ENCODE results near the gene STEAP4.

GRCh38 chr7:88339195-88339922 lies 32.7 kb upstream of the STEAP4 start:
- TF ChIP-seq CTCF (IDR thresholded peaks at IDR 0.05), result no peak
- TF ChIP-seq POLR2A (IDR thresholded peaks at IDR 0.05), result no peak
- TF ChIP-seq POLR2AphosphoS5 (IDR thresholded peaks at IDR 0.05), result no peak

Data from prostate gland (tissue), 2 donors.